ENCODE data around the gene RAB9A.

- no peak for TF ChIP-seq FOXK2 (IDR thresholded peaks at IDR 0.05)
- no peak for TF ChIP-seq CTBP1 (IDR thresholded peaks at IDR 0.05; ENCODE audit: borderline replicate concordance)
- TF ChIP-seq SP1 (IDR thresholded peaks at IDR 0.05): no peak
These were observed 6.7 kb downstream of the RAB9A start for GRCh38 chrX:13695601-13696115.

Data from HEK293T (cell line).